B cell (primary cell): ENCODE measurements around the gene CXCR2.

ENCODE experiments used
- CTCF ChIP-seq: fragments of 200-600 bp; IDR thresholded peaks from one replicate; pipeline ENCODE4 v1.8.0; 2022; ENCODE audit warnings: antibody characterized with exemption, mild to moderate bottlenecking
- EZH2 ChIP-seq: IDR thresholded peaks from 2 replicates; pipeline ENCODE4 v1.6.1; 2012; ENCODE audit warnings: borderline replicate concordance, low read depth, mild to moderate bottlenecking, moderate library complexity, low read length; ENCODE audit not compliant: insufficient read depth, poor library complexity, severe bottlenecking

- TF ChIP-seq CTCF (no peak), EZH2 (no peak)
Observed at GRCh38 chr2:218083352-218083676, 42.5 kb upstream of the CXCR2 start.
